GM10266 (cell line): ENCODE results near the gene ACYP1.

Experiments
- DNase-seq: peaks from one replicate; pipeline ENCODE4 v3.0.0; 2012; ENCODE audit errors: extremely low spot score
- CTCF ChIP-seq: IDR thresholded peaks from 2 replicates; pipeline ENCODE4 v1.5.1; 2012; ENCODE audit warnings: mild to moderate bottlenecking, low read depth; ENCODE audit not compliant: control insufficient read depth, insufficient read depth; ENCODE audit errors: missing control alignments

The ACYP1 gene

DNA sequence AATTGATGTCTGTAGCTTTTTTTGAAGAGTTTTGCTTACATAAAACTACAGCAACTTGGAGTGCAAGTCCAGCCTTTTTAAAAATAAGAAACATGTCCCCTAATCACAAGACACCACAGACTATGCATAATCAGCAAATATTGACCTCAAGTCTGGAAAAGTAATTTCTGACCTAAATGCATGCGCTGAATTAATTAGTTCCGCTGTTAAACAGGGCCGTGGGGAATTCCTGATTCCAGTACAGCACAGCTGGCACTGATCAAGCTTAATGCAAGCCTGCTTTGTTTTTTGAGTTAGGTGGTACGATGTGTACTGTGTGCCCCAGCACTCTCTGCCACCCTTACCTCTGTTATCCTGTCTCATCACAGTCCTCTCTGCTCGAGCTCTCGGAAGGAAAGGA, 21.8 kb downstream of the ACYP1 start:
- TF ChIP-seq CTCF, result no peak
- DNase-seq, result no peak

GRCh38 chr14:75041613-75042012, 22.2 kb downstream of the ACYP1 start:
- TF ChIP-seq CTCF, result no peak
- DNase-seq, result no peak

- no peak for DNase-seq
Measured at GRCh38 chr14:75040959-75041358, 22.9 kb downstream of the ACYP1 start.

GRCh38 chr14:75040507-75040906, 23.3 kb downstream of the ACYP1 start:
- no peak for TF ChIP-seq CTCF
- no peak for DNase-seq

More at GRCh38 chr14:75040959-75041358, 22.9 kb downstream of the ACYP1 start:
- TF ChIP-seq CTCF, result no peak

- no peak for TF ChIP-seq CTCF
- no peak for DNase-seq
Measured at GRCh38 chr14:75032939-75033338, 30.9 kb downstream of the ACYP1 start.

GRCh38 chr14:75030147-75030546, 33.7 kb downstream of the ACYP1 start:
- TF ChIP-seq CTCF, result no peak
- no peak for DNase-seq

DNA sequence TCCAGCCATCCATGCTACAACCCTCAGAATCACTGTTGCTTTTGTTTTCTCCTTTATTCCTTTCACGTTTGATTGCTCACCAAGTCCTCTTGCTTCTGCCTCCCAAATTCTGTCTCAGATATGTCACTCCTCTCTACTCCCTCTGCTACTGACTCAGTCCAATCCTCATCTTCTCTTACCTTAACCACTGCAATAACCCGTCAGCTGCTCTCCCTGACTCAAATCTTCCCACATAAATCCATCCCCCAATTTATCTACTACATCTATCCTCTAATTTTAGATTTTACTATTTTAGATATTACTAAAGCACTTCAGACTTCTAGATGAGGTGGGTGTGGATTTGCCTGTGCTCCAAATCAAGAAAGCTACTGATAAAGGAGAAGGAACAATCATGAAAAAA, 37.9 kb downstream of the ACYP1 start:
- DNase-seq, result no peak
- no peak for TF ChIP-seq CTCF
